ENCODE results near the gene RPS15A. TPM values are rescaled to one million over a fixed set of nuclear protein-coding genes. Genes with fewer than 3 reads are reported as not detected.
"Not testable (repeated sequence)": the region's sequence is repeated elsewhere in the genome, so short reads cannot be mapped to it uniquely, and the experiment has no call there.

Gene RPS15A
- total RNA-seq, 1 donor from 2014 or later, result 3,996 TPM

- not testable (repeated sequence) for DNase-seq
Observed at GRCh38 chr16:18740027-18740426, 50.1 kb downstream of the RPS15A start.

GRCh38 chr16:18738768-18739167 is 51.4 kb downstream of the RPS15A start:
- not testable (repeated sequence) for DNase-seq

- not testable (repeated sequence) for DNase-seq
Observed at GRCh38 chr16:18734279-18734678, 55.9 kb downstream of the RPS15A start.

Other genes with a start within 250 kb of the RPS15A start
- gene NOMO2, start 228.2 kb downstream of the RPS15A start, total RNA-seq, result 114 and 206 TPM in 2 replicates
- 795 and 1,035 TPM in 2 replicates for gene ARL6IP1, start 11.2 kb upstream of the RPS15A start, total RNA-seq
- 85.4 and 87.0 TPM in 2 replicates for gene SMG1, start 136.1 kb upstream of the RPS15A start, total RNA-seq
- 4.4 and 6.5 TPM in 2 replicates for gene TMC7, start 193.6 kb upstream of the RPS15A start, total RNA-seq

Data from dermis blood vessel endothelial cell (primary cell).